Upper lobe of left lung (tissue), 4 donors: ENCODE measurements around the gene CRYBB2.

Experiments used
- CTCF ChIP-seq, 6 experiments: fragments of 450-650 bp in 4 of 6; fragments of 200-600 bp in 2 of 6; sonication (generic) in 2 of 6; IDR thresholded peaks; one replicate each; pipeline ENCODE4 v1.5.1; 2016 to 2019; ENCODE audit warnings: antibody characterized with exemption in 6 of 6
- POLR2A ChIP-seq, 4 donors: fragments of 450-650 bp; IDR thresholded peaks; one replicate each; pipeline ENCODE4 v1.5.1; 2016 to 2017; ENCODE audit warnings: antibody characterized with exemption in 4 of 4, mild to moderate bottlenecking in 2 of 4
- POLR2AphosphoS5 ChIP-seq, 2 donors: sonication (generic); formaldehyde crosslinking; IDR thresholded peaks; one replicate each; pipeline ENCODE4 v1.5.1; 2017; ENCODE audit warnings: antibody characterized with exemption in 2 of 2

- TF ChIP-seq CTCF (IDR thresholded peaks at IDR 0.05) (no peak), POLR2A (IDR thresholded peaks at IDR 0.05) (no peak), POLR2AphosphoS5 (IDR thresholded peaks at IDR 0.05) (no peak)
Observed at GRCh38 chr22:25206998-25207397, 12.4 kb upstream of the CRYBB2 start.
